Adrenal gland (tissue), 12 donors: ENCODE data around the gene TBC1D22A. TPM values are rescaled to one million over a fixed set of nuclear protein-coding genes. Genes with fewer than 3 reads are reported as not detected.
"Not testable (repeated sequence)": the region's sequence is repeated elsewhere in the genome, so short reads cannot be mapped to it uniquely, and the experiment has no call there.

Experiments used
- DNase-seq, 7 donors: peaks; one replicate each; pipeline ENCODE4 v3.0.0-alpha.2; 2019 to 2020
- H3K27ac ChIP-seq, 5 donors: fragments of 200-600 bp; sonication (generic) in 4 of 5; 1 replicate in 3 of 5; 2 replicates in 2 of 5; pipeline versions ENCODE4 v1.5.1 to v1.8.0; 2016 to 2020; ENCODE audit warnings: mild to moderate bottlenecking in 1 of 5
- H3K27me3 ChIP-seq: fragments of 200-600 bp; 2 replicates; pipeline ENCODE4 v1.8.0; 2021
- H3K36me3 ChIP-seq, 2 donors: fragments of 200-600 bp; replicated peaks in 1 of 2; 1 replicate in 1 of 2; 2 replicates in 1 of 2; pipeline versions ENCODE4 v1.5.1 to v1.8.0; 2018 to 2022
- H3K4me1 ChIP-seq, 2 donors: fragments of 200-600 bp; replicated peaks in 1 of 2; 1 replicate in 1 of 2; 2 replicates in 1 of 2; pipeline versions ENCODE4 v1.5.1 to v1.8.0; 2018 to 2021
- H3K4me3 ChIP-seq, 4 donors: fragments of 200-600 bp; sonication (generic) in 3 of 4; one replicate each; pipeline ENCODE4 v1.5.1; 2016 to 2018
- H3K9me3 ChIP-seq, 3 donors: fragments of 200-600 bp; sonication (generic) in 1 of 3; replicated peaks in 1 of 3; 1 replicate in 2 of 3; 2 replicates in 1 of 3; pipeline versions ENCODE4 v1.5.1 to v1.8.0; 2016 to 2021
- CTCF ChIP-seq, 6 experiments: fragments of 450-650 bp in 4 of 6; fragments of 200-600 bp in 2 of 6; sonication (generic) in 1 of 6; IDR thresholded peaks; 1 replicate in 5 of 6; 2 replicates in 1 of 6; pipeline versions ENCODE4 v1.5.1 to v1.8.0; 2016 to 2021; ENCODE audit warnings: antibody characterized with exemption in 6 of 6, mild to moderate bottlenecking in 2 of 6, moderate library complexity in 1 of 6
- POLR2A ChIP-seq, 2 donors: fragments of 450-650 bp; IDR thresholded peaks; one replicate each; pipeline ENCODE4 v1.6.1; 2017; ENCODE audit warnings: antibody characterized with exemption in 2 of 2, mild to moderate bottlenecking in 2 of 2, moderate library complexity in 1 of 2
- WGBS, 4 donors: extraction: QIAGEN DNeasy Blood & Tissue Kit in 2 of 4; methylation state at CpG; one replicate each; pipeline versions ENCODE4 v1.1.5 to v1.1.7; 2013 to 2017; 5-methylcytosine and 5-hydroxymethylcytosine counted together
- intact Hi-C, 2 donors: fragments of 100-400 bp; cut with DNase I; formaldehyde crosslinking; loops; one replicate each; pipeline versions ENCODE4 v1.14.1 to v1.15.0; 2022 to 2023
- polyA plus RNA-seq, 3 donors: library from polyadenylated mRNA; stranded (reverse); fragments of 200-250 nt in 2 of 3; fragments of 350-450 nt in 1 of 3; fragmentation: Illumina TruSeq in 1 of 3; extraction: RNeasy Lipid Tissue Mini Kit (QIAGEN cat#74804) in 1 of 3; gene quantifications; one replicate each; pipeline ENCODE4 v1.2.3, GENCODE V29; 2013 to 2014
- total RNA-seq, 9 donors: library from RNA; depleted of rRNA in 4 of 9; stranded (reverse); fragments of >200 nt in 4 of 9; fragments of 120-200 nt in 1 of 9; fragmentation: NEBNext Ultra II Directional in 1 of 9; extraction: Animal tissue kit (Norgen Biotek cat#: 25700) in 1 of 9; gene quantifications; one replicate each; pipeline versions ENCODE4 v1.1.0 to v1.2.4, GENCODE V29; 2013 to 2023
- donor health status: healthy with polysubstance abuse.
- donor health status: Bipolar disorder and iron deficiency.
- donor health status: DM: yes; HTN: yes; CAD: no.
- donor health status: DM: no; HTN: no; CAD: no.
- donor health status: DM: no; HTN: no; CAD: no.
- donor health status: DM: yes; HTN: yes; CAD: no.

Gene TBC1D22A
- total and polyA plus RNA-seq, 12 donors = 11.5 to 44.2 (median 28.1) TPM

GRCh38 chr22:47139013-47139789 is 376.8 kb downstream of the TBC1D22A start:
- Histone ChIP-seq H3K4me1 (no peaks in the 10 kb centered on the region), H3K9me3 (no peaks in the 10 kb centered on the region), H3K27ac (no peak overlapping the region), H3K4me3 (no peak overlapping the region), H3K36me3 (no peaks in the 10 kb centered on the region), H3K27me3 (no peaks in the 10 kb centered on the region)
- intact Hi-C loops = no loop called here
- DNase-seq = no peak
- 94 to 97% (median 95%) methylated on average over 7 to 30 of the region's 30 CpGs for WGBS, 4 donors
- no peak for TF ChIP-seq CTCF (IDR thresholded peaks at IDR 0.05)
- no peak for TF ChIP-seq POLR2A (IDR thresholded peaks at IDR 0.05)

DNA sequence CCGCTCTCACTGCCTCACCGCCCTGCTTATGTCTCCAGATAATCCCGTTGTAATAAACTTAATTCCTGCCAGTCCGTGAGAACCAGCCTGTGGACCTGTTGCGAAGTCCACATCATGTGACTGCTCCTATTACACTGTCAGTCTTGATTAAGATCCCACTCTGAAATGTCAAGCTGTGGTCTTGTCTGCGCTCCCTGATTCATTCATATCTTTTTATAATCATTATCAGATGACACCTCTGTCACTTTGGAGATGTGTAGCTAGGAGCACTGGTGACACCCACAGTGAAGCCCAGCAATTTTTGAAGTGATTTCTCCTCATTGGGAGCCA is 377.3 kb downstream of the TBC1D22A start:
- Histone ChIP-seq H3K36me3 (no peaks in the 10 kb centered on the region), H3K27me3 (no peaks in the 10 kb centered on the region), H3K4me3 (no peak overlapping the region), H3K4me1 (no peaks in the 10 kb centered on the region), H3K9me3 (no peaks in the 10 kb centered on the region), H3K27ac (no peak overlapping the region)
- intact Hi-C loops = no loop called here
- 89 to 99% (median 91%) methylated on average over 3 to 6 of the region's 6 CpGs for WGBS, 4 donors
- no peak for DNase-seq
- TF ChIP-seq CTCF (IDR thresholded peaks at IDR 0.05) = no peak
- TF ChIP-seq POLR2A (IDR thresholded peaks at IDR 0.05) = no peak

DNA sequence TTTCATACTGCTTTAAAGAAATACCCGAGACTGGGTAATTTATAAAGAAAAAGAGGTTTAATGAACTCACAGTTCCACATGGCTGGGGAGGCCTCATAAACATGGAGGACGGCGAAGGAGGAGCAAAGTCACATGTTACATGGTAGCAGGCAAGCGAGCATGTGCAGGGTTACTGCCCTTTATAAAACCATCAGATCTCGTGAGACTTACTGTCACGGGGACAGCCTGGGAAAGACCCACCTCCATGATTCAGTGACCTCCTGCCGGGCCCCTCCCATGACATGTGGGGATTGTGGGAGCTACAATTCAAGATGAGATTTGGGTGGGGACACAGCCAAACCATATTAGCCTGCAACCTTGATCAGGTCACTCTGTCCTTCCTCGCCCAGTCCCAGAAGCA is 378.5 kb downstream of the TBC1D22A start:
- H3K27ac ChIP-seq, H3K4me1 ChIP-seq, H3K27me3 ChIP-seq, intact Hi-C loops, H3K9me3 ChIP-seq, H3K36me3 ChIP-seq, DNase-seq, H3K4me3 ChIP-seq: not testable (repeated sequence)
- 96 to 98% (median 97%) methylated on average over 8 of the region's 8 CpGs for WGBS, 4 donors

DNA sequence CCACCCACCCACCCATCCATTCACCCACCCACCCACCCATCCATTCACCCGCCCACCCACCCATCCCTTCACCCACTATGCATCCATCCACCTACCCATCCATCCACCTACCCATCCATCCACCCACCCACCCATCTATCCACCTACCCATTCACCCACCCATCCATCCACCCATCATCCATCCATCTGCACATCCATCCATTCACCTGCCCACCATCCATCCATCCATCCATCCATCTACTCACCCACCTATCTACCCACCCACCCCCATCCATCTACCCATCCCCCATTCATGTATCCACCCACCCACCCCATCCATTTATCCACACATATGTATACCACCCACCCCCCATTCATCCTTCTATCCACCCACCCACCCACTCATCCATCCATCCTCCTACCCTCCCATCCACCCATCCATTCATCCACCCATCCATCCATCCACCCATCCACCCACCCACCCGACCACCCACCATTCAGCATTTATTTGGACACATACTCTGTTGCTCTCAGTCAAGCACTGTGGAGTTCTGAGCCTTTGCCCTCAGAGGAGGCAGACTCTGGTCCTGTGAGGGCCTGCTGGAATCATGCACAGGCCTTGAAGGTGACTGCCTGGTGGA is 380.1 kb downstream of the TBC1D22A start:
- Histone ChIP-seq H3K4me1 (no peaks in the 10 kb centered on the region), H3K27ac (no peak overlapping the region), H3K36me3 (no peaks in the 10 kb centered on the region), H3K27me3 (no peaks in the 10 kb centered on the region), H3K9me3 (no peaks in the 10 kb centered on the region), H3K4me3 (no peak overlapping the region)
- 90 to 100% (median 94%) methylated on average over 1 to 2 of the region's 2 CpGs for WGBS, 4 donors
- DNase-seq = no peak
- intact Hi-C loops = no loop called here
- no peak for TF ChIP-seq POLR2A (IDR thresholded peaks at IDR 0.05)
- TF ChIP-seq CTCF (IDR thresholded peaks at IDR 0.05) = no peak
